RWPE2 (cell line): ENCODE data around the gene TMPRSS11D.
A peak's percentile ranks its signal among the peaks of the same experiment; 100 is the strongest.

Experiments used
- ATAC-seq: fragments of 200-7000 bp; cut with Tn5 transposase; 3 replicates; pipeline ENCODE4 v1.9.1; 2021; ENCODE audit warnings: low read depth
- DNase-seq: peaks from one replicate; pipeline ENCODE4 v3.0.0-alpha.2; 2020; ENCODE audit warnings: low spot score
- H3K27ac ChIP-seq: fragments of 450-650 bp; 2 replicates; pipeline ENCODE4 v1.5.1; 2017; ENCODE audit warnings: mild to moderate bottlenecking; ENCODE audit not compliant: poor library complexity, severe bottlenecking
- H3K27me3 ChIP-seq: fragments of 250-450 bp; sonication (Bioruptor Pico); 2 replicates; pipeline ENCODE4 v1.5.1; 2021; ENCODE audit warnings: mild to moderate bottlenecking, moderate library complexity; ENCODE audit not compliant: insufficient read depth, poor library complexity, severe bottlenecking
- H3K36me3 ChIP-seq: fragments of 250-450 bp; sonication (Bioruptor Pico); 2 replicates; pipeline ENCODE4 v1.5.1; 2020; ENCODE audit warnings: low read depth, mild to moderate bottlenecking, moderate library complexity
- H3K4me1 ChIP-seq: fragments of 250-450 bp; sonication (Bioruptor Pico); 2 replicates; pipeline ENCODE4 v1.5.1; 2021; ENCODE audit warnings: mild to moderate bottlenecking, moderate library complexity; ENCODE audit not compliant: insufficient read depth, poor library complexity, severe bottlenecking
- H3K4me3 ChIP-seq: fragments of 250-450 bp; sonication (Bioruptor Pico); 2 replicates; pipeline ENCODE4 v1.5.1; 2021; ENCODE audit warnings: mild to moderate bottlenecking, moderate library complexity; ENCODE audit not compliant: severe bottlenecking
- H3K9me3 ChIP-seq: fragments of 250-450 bp; sonication (Bioruptor Pico); 2 replicates; pipeline ENCODE4 v1.5.1; 2021; ENCODE audit warnings: mild to moderate bottlenecking, moderate library complexity; ENCODE audit not compliant: severe bottlenecking
- CTCF ChIP-seq: fragments of 450-650 bp; IDR thresholded peaks from one replicate; pipeline ENCODE4 v1.5.1; 2017; ENCODE audit warnings: mild to moderate bottlenecking, moderate library complexity; ENCODE audit not compliant: poor library complexity, severe bottlenecking

The TMPRSS11D gene

GRCh38 chr4:67853336-67853735 lies 30.5 kb downstream of the TMPRSS11D start:
- Histone ChIP-seq H3K4me3 (no peak overlapping the region), H3K27ac (no peak overlapping the region), H3K4me1 (no peaks in the 10 kb centered on the region), H3K27me3 (no peaks in the 10 kb centered on the region), H3K9me3 (no peaks in the 10 kb centered on the region), H3K36me3 (no peaks in the 10 kb centered on the region)
- no peak for TF ChIP-seq CTCF
- no peak for ATAC-seq
- DNase-seq, result no peak

- Histone ChIP-seq H3K9me3 (no peaks in the 10 kb centered on the region), H3K27ac (no peak overlapping the region), H3K36me3 (no peaks in the 10 kb centered on the region), H3K27me3 (no peaks in the 10 kb centered on the region), H3K4me1 (no peaks in the 10 kb centered on the region), H3K4me3 (no peak overlapping the region)
- TF ChIP-seq CTCF, result no peak
- DNase-seq (no peak), ATAC-seq (0 out of 3 replicates have a peak, but pooled peaks have one; percentile 33)
These were observed 62.9 kb downstream of the TMPRSS11D start for GRCh38 chr4:67820903-67821302.

- ATAC-seq (no peak), DNase-seq (no peak)
- no peaks in the 10 kb centered on the region for H3K4me1 ChIP-seq
- no peak overlapping the region for H3K27ac ChIP-seq
- no peaks in the 10 kb centered on the region for H3K9me3 ChIP-seq
- no peak for TF ChIP-seq CTCF
- H3K36me3 ChIP-seq, result no peaks in the 10 kb centered on the region
- H3K4me3 ChIP-seq, result no peak overlapping the region
- no peaks in the 10 kb centered on the region for H3K27me3 ChIP-seq
These were observed 73.8 kb downstream of the TMPRSS11D start for GRCh38 chr4:67810011-67810410.

DNA sequence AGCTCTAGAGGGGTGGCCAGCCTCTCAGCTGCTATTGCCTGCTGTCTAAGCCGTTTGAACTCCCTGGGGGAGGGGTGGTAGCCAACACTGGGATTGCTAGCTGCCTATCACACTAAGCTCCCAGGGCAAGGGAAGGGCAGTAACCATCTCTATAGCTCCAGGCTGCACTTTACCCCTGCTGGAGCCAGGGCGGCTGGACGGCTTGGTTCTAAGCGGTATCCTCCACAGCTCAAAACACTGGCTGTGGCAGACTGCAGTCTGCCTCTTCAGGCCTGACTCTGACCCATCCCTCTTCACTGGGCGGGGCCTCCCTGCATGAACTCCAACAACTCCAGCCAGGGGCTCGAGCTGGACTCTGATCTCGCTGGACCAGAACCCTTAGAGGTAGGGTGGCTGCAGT lies 74.3 kb downstream of the TMPRSS11D start:
- ATAC-seq (no peak), DNase-seq (no peak)
- Histone ChIP-seq H3K27me3 (no peaks in the 10 kb centered on the region), H3K4me3 (no peak overlapping the region), H3K9me3 (no peaks in the 10 kb centered on the region), H3K27ac (no peak overlapping the region), H3K4me1 (no peaks in the 10 kb centered on the region), H3K36me3 (no peaks in the 10 kb centered on the region)
- TF ChIP-seq CTCF, result no peak

GRCh38 chr4:67796810-67797209 lies 87.0 kb downstream of the TMPRSS11D start:
- H3K4me3 ChIP-seq, result no peak overlapping the region
- no peaks in the 10 kb centered on the region for H3K36me3 ChIP-seq
- TF ChIP-seq CTCF, result no peak
- DNase-seq (no peak), ATAC-seq (no peak)
- H3K9me3 ChIP-seq, result no peaks in the 10 kb centered on the region
- H3K4me1 ChIP-seq, result no peaks in the 10 kb centered on the region
- H3K27ac ChIP-seq, result no peak overlapping the region
- no peaks in the 10 kb centered on the region for H3K27me3 ChIP-seq
